GM12878 (cell line): ENCODE results near the gene ANAPC2. TPM values are rescaled to one million over a fixed set of nuclear protein-coding genes. Genes with fewer than 3 reads are reported as not detected.

Experiments used
- ATF2 ChIP-seq: IDR thresholded peaks from 2 replicates; pipeline ENCODE4 v1.6.1; 2012; ENCODE audit warnings: low read length, inconsistent platforms
- BACH1 ChIP-seq: fragments of 450-650 bp; IDR thresholded peaks from 2 replicates; pipeline ENCODE4 v1.6.1; 2017; ENCODE audit warnings: mild to moderate bottlenecking, borderline replicate concordance
- BCLAF1 ChIP-seq: fragments of 450-650 bp; IDR thresholded peaks from 2 replicates; pipeline ENCODE4 v1.6.1; 2017; ENCODE audit warnings: antibody characterized with exemption, mild to moderate bottlenecking, moderate library complexity
- CUX1 ChIP-seq: IDR thresholded peaks from 2 replicates; pipeline ENCODE4 v1.6.1; 2012; ENCODE audit warnings: improper control_type of control experiment, low read depth, low read length; ENCODE audit not compliant: insufficient replicate concordance
- MEF2B ChIP-seq: fragments of 450-650 bp; IDR thresholded peaks from 2 replicates; pipeline ENCODE4 v1.6.1; 2018; ENCODE audit warnings: mild to moderate bottlenecking, moderate library complexity; ENCODE audit not compliant: partially characterized antibody, poor library complexity, severe bottlenecking
- MTA3 ChIP-seq: IDR thresholded peaks from 2 replicates; pipeline ENCODE4 v1.6.1; 2012; ENCODE audit warnings: low read length, inconsistent platforms, borderline replicate concordance
- NRF1 ChIP-seq: conservative IDR thresholded peaks from 2 replicates; pipeline ENCODE4 v1.6.1; 2011; ENCODE audit warnings: mild to moderate bottlenecking, low read depth, low read length, improper control_type of control experiment
- RCOR1 ChIP-seq: conservative IDR thresholded peaks from 2 replicates; pipeline ENCODE4 v1.6.1; 2012; ENCODE audit warnings: low read depth, low read length, improper control_type of control experiment
- TAF1 ChIP-seq: IDR thresholded peaks from 2 replicates; pipeline ENCODE4 v1.6.1; 2011; ENCODE audit warnings: mild to moderate bottlenecking, low read depth, low read length, borderline replicate concordance
- ZNF384 ChIP-seq: IDR thresholded peaks from 2 replicates; pipeline ENCODE4 v1.6.1; 2012; ENCODE audit warnings: low read depth, mild to moderate bottlenecking, low read length, improper control_type of control experiment, borderline replicate concordance
- polyA plus RNA-seq, 11 experiments: library from polyadenylated mRNA; depleted of rRNA in 4 of 11; unstranded in 6 of 11; stranded (reverse) in 5 of 11; fragments of >200 nt; fragmentation: Nextera tagmentation in 4 of 11; fragmentation: Illumina TruSeq in 1 of 11; extraction: Ambion mirVana in 4 of 11; extraction: Trizol in 1 of 11; gene quantifications; 1 replicate in 1 of 11; 2 replicates in 10 of 11; pipeline versions ENCODE4 v1.2.1 to v1.2.3, GENCODE V29; 2011 to 2016; ENCODE audit warnings: inconsistent platforms in 2 of 11, missing spikeins in 2 of 11, low read depth in 1 of 11
- total RNA-seq, 4 experiments: library from RNA; depleted of rRNA in 3 of 4; stranded (reverse); fragments of >200 nt in 3 of 4; fragmentation: Illumina TruSeq in 1 of 4; extraction: Trizol in 1 of 4; gene quantifications; 2 replicates each; pipeline versions ENCODE4 v1.2.1 to v1.2.3, GENCODE V29; 2013 to 2021
- TF ChIP-seq, protein P1 (sequence below): fragments of 450-650 bp; formaldehyde crosslinking; IDR thresholded peaks from 2 replicates; pipeline ENCODE4 v1.5.0; 2022; ENCODE audit warnings: mild to moderate bottlenecking, missing genetic modification characterization

Gene ANAPC2
- total and polyA plus RNA-seq, 10 of the 15 experiments (the other 5 are each of a cell fraction or from before 2014, with no cell fraction given), result 0.03 to 65.2 (median 20.5) TPM

DNA sequence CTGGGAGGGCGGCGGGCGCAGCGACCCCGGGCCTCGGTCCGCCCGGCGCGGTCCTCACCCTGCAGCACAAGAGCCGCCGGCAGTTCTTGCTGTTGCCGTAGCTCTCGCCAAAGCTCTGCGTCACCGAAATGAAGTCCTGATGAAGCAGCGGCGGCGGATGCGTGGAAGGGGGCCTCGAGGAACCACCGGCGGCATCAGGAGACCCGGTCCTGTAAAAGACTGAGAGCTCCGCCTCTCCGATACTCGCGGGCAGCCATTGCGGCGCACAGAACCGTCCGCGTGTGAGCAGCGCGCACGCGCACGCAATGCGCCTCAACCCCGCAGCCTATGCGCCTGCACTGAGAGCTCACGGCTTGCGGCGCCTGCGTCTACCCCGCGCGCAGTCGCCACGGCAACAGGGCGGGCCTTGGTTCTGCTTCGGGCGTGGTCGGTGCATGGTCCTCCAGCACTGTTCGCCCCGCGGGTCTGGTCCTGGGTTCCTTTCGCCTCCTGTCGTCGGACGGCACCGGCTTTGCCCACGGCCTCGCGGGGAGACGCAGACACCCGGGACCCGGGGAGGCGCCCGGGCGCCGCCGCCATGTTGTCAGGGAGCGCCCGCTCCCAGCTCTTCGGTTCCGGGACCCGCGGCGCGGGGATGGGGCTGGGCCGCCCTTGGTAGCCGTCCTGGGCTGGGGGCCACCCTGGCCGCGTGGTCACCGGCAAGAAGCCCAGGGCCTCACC is 58.7 kb downstream of the ANAPC2 start (continued):
- TF ChIP-seq CUX1, result no peak
- no peak for TF ChIP-seq RCOR1
- TF ChIP-seq, protein P1, sequence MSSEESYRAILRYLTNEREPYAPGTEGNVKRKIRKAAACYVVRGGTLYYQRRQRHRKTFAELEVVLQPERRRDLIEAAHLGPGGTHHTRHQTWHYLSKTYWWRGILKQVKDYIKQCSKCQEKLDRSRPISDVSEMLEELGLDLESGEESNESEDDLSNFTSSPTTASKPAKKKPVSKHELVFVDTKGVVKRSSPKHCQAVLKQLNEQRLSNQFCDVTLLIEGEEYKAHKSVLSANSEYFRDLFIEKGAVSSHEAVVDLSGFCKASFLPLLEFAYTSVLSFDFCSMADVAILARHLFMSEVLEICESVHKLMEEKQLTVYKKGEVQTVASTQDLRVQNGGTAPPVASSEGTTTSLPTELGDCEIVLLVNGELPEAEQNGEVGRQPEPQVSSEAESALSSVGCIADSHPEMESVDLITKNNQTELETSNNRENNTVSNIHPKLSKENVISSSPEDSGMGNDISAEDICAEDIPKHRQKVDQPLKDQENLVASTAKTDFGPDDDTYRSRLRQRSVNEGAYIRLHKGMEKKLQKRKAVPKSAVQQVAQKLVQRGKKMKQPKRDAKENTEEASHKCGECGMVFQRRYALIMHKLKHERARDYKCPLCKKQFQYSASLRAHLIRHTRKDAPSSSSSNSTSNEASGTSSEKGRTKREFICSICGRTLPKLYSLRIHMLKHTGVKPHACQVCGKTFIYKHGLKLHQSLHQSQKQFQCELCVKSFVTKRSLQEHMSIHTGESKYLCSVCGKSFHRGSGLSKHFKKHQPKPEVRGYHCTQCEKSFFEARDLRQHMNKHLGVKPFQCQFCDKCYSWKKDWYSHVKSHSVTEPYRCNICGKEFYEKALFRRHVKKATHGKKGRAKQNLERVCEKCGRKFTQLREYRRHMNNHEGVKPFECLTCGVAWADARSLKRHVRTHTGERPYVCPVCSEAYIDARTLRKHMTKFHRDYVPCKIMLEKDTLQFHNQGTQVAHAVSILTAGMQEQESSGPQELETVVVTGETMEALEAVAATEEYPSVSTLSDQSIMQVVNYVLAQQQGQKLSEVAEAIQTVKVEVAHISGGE (CRISPR knock-in tag), result no peak
- no peak for TF ChIP-seq BCLAF1
- peak; percentile 96 for TF ChIP-seq TAF1
- peak; percentile 73 for TF ChIP-seq BACH1
- TF ChIP-seq MTA3, result no peak
- no peak for TF ChIP-seq ZNF384
- TF ChIP-seq ATF2, result no peak
- peak; percentile 25 for TF ChIP-seq MEF2B
- peak; percentile 90 for TF ChIP-seq NRF1
